ENCODE results near the gene GTPBP4.

Gene GTPBP4

GRCh38 chr10:1025683-1026082, 37.4 kb downstream of the GTPBP4 start, which contains the start of gene IDI2:
TSS of gene IDI2 (minus strand) at chr10:1025859. CDS start at chr10:1024723, 1,136 bp downstream.
- FAIRE-seq, result no peak
- no peak for DNase-seq (ENCODE audit: insufficient read length, low spot score)
- no peak for TF ChIP-seq CTCF (IDR thresholded peaks at IDR 0.05; ENCODE audit: insufficient read depth, missing control alignments)

- no peak for TF ChIP-seq CTCF (IDR thresholded peaks at IDR 0.05; ENCODE audit: insufficient read depth, missing control alignments)
- DNase-seq (ENCODE audit: insufficient read length, low spot score) (no peak), FAIRE-seq (no peak)
Observed at GRCh38 chr10:1026578-1026977, 38.3 kb downstream of the GTPBP4 start.

GRCh38 chr10:1029838-1030237, 41.6 kb downstream of the GTPBP4 start:
- DNase-seq (ENCODE audit: insufficient read length, low spot score) (no peak), FAIRE-seq (no peak)
- no peak for TF ChIP-seq CTCF (IDR thresholded peaks at IDR 0.05; ENCODE audit: insufficient read depth, missing control alignments)

- TF ChIP-seq CTCF (IDR thresholded peaks at IDR 0.05; ENCODE audit: insufficient read depth, missing control alignments), result no peak
- FAIRE-seq (no peak), DNase-seq (ENCODE audit: insufficient read length, low spot score) (no peak)
Observed at GRCh38 chr10:1033601-1034000, 45.4 kb downstream of the GTPBP4 start.

GRCh38 chr10:1034758-1035157, 46.5 kb downstream of the GTPBP4 start:
- TF ChIP-seq CTCF (IDR thresholded peaks at IDR 0.05; ENCODE audit: insufficient read depth, missing control alignments), result no peak
- DNase-seq (ENCODE audit: insufficient read length, low spot score) (no peak), FAIRE-seq (no peak)

GRCh38 chr10:1035201-1035600, 47.0 kb downstream of the GTPBP4 start:
- TF ChIP-seq CTCF (IDR thresholded peaks at IDR 0.05; ENCODE audit: insufficient read depth, missing control alignments), result no peak
- DNase-seq (ENCODE audit: insufficient read length, low spot score), result no peak
- no peak for FAIRE-seq

- no peak for FAIRE-seq
- TF ChIP-seq CTCF (IDR thresholded peaks at IDR 0.05; ENCODE audit: insufficient read depth, missing control alignments), result no peak
- no peak for DNase-seq (ENCODE audit: insufficient read length, low spot score)
Observed at GRCh38 chr10:1036341-1036791, 48.1 kb downstream of the GTPBP4 start.
